ENCODE data around the gene ICAM3.
"Not testable (repeated sequence)": the region's sequence is repeated elsewhere in the genome, so short reads cannot be mapped to it uniquely, and the experiment has no call there.

- not testable (repeated sequence) for TF ChIP-seq POLR2AphosphoS5, CTCF, POLR2A (IDR thresholded peaks at IDR 0.05)
These were observed 27.6 kb upstream of the ICAM3 start for GRCh38 chr19:10366950-10367512.
